Mesenchymal stem cell (in vitro differentiated cells and primary cell): ENCODE measurements around the gene GLT1D1.

Experiments used
- DNase-seq: peaks from one replicate; pipeline ENCODE4 v3.0.0-alpha.2; 2013
- H2AFZ ChIP-seq: one replicate; pipeline ENCODE4 v1.6.1; 2013; ENCODE audit warnings: low read depth, mild to moderate bottlenecking, control low read depth, inconsistent platforms, low read length, moderate library complexity
- H2AK5ac ChIP-seq: 2 replicates; pipeline ENCODE4 v1.6.1; 2013; ENCODE audit warnings: low read length, moderate library complexity, mild to moderate bottlenecking, inconsistent platforms; ENCODE audit not compliant: severe bottlenecking
- H2BK120ac ChIP-seq: one replicate; pipeline ENCODE4 v1.6.1; 2013; ENCODE audit warnings: low read depth, mild to moderate bottlenecking, inconsistent platforms, low read length, moderate library complexity
- H2BK12ac ChIP-seq, 2 experiments: one replicate each; pipeline ENCODE4 v1.6.1; 2013; ENCODE audit warnings: inconsistent platforms in 2 of 2, low read length in 2 of 2, mild to moderate bottlenecking in 2 of 2, moderate library complexity in 2 of 2, control low read depth in 1 of 2
- H2BK15ac ChIP-seq: one replicate; pipeline ENCODE4 v1.6.1; 2013; ENCODE audit warnings: mild to moderate bottlenecking, low read depth, inconsistent platforms; ENCODE audit not compliant: poor library complexity, severe bottlenecking
- H2BK5ac ChIP-seq: 2 replicates; pipeline ENCODE4 v1.6.1; 2013; ENCODE audit warnings: low read depth, mild to moderate bottlenecking, low read length, control low read depth, inconsistent platforms; ENCODE audit not compliant: poor library complexity, severe bottlenecking
- H3K14ac ChIP-seq, 2 experiments: one replicate each; pipeline ENCODE4 v1.6.1; 2013; ENCODE audit warnings: inconsistent platforms in 2 of 2, low read length in 2 of 2, control low read depth in 1 of 2, mild to moderate bottlenecking in 1 of 2, moderate library complexity in 1 of 2
- H3K18ac ChIP-seq, 2 experiments: one replicate each; pipeline ENCODE4 v1.6.1; 2013; ENCODE audit warnings: inconsistent platforms in 2 of 2, low read length in 2 of 2, control low read depth in 1 of 2, low read depth in 1 of 2, mild to moderate bottlenecking in 1 of 2
- H3K23ac ChIP-seq, 2 experiments: one replicate each; pipeline ENCODE4 v1.6.1; 2013; ENCODE audit warnings: inconsistent platforms in 2 of 2, low read length in 2 of 2, mild to moderate bottlenecking in 2 of 2, moderate library complexity in 2 of 2, control low read depth in 1 of 2
- H3K27ac ChIP-seq: 2 replicates; pipeline ENCODE4 v1.5.1; 2013; ENCODE audit warnings: mild to moderate bottlenecking, moderate library complexity, low read length, control low read depth, inconsistent platforms; ENCODE audit not compliant: poor library complexity, severe bottlenecking
- H3K27me3 ChIP-seq, 2 experiments: 2 replicates each; pipeline versions ENCODE4 v1.6.1 to v1.7.0; 2013; ENCODE audit warnings: low read length in 2 of 2, mild to moderate bottlenecking in 2 of 2, moderate library complexity in 2 of 2, control low read depth in 1 of 2, inconsistent platforms in 1 of 2; ENCODE audit not compliant: control insufficient read depth in 1 of 2, insufficient read depth in 1 of 2
- H3K36me3 ChIP-seq, 2 experiments: 2 replicates each; pipeline versions ENCODE4 v1.6.1 to v1.7.0; 2013; ENCODE audit warnings: low read length in 2 of 2, control low read depth in 1 of 2, inconsistent platforms in 1 of 2, low read depth in 1 of 2, mild to moderate bottlenecking in 1 of 2; ENCODE audit not compliant: insufficient read depth in 2 of 2, control insufficient read depth in 1 of 2
- H3K4ac ChIP-seq, 2 experiments: one replicate each; pipeline ENCODE4 v1.6.1; 2013; ENCODE audit warnings: inconsistent platforms in 2 of 2, low read length in 2 of 2, mild to moderate bottlenecking in 2 of 2, moderate library complexity in 2 of 2, control low read depth in 1 of 2, low read depth in 1 of 2
- H3K4me1 ChIP-seq: 2 replicates; pipeline ENCODE4 v1.6.1; 2013; ENCODE audit warnings: low read depth, low read length, control low read depth; ENCODE audit not compliant: control insufficient read depth, insufficient read depth
- H3K4me2 ChIP-seq: 2 replicates; pipeline ENCODE4 v1.6.1; 2013; ENCODE audit warnings: low read length, mild to moderate bottlenecking, inconsistent platforms; ENCODE audit not compliant: poor library complexity, severe bottlenecking
- H3K4me3 ChIP-seq, 2 experiments: 2 replicates each; pipeline versions ENCODE4 v1.5.1 to v1.7.0; 2013; ENCODE audit warnings: low read length in 2 of 2, mild to moderate bottlenecking in 2 of 2, control low read depth in 1 of 2, low read depth in 1 of 2; ENCODE audit not compliant: insufficient read depth in 1 of 2
- H3K79me1 ChIP-seq: replicated peaks from 2 replicates; pipeline ENCODE4 v1.6.1; 2013; ENCODE audit warnings: mild to moderate bottlenecking, control low read depth, low read length, inconsistent platforms; ENCODE audit not compliant: poor library complexity, severe bottlenecking
- H3K9ac ChIP-seq: 2 replicates; pipeline ENCODE4 v1.7.0; 2013; ENCODE audit warnings: mild to moderate bottlenecking, low read length, moderate library complexity
- H3K9me3 ChIP-seq: 2 replicates; pipeline ENCODE4 v1.7.0; 2013; ENCODE audit warnings: mild to moderate bottlenecking, low read length; ENCODE audit not compliant: control insufficient read depth
- H4K8ac ChIP-seq: one replicate; pipeline ENCODE4 v1.6.1; 2013; ENCODE audit warnings: inconsistent platforms, mild to moderate bottlenecking, low read length, moderate library complexity
- H4K91ac ChIP-seq: one replicate; pipeline ENCODE4 v1.6.1; 2013; ENCODE audit warnings: mild to moderate bottlenecking, low read length, inconsistent platforms
- WGBS: methylation state at CpG from one replicate; pipeline ENCODE4 v1.1.7; 2013; ENCODE audit warnings: mixed read lengths; 5-methylcytosine and 5-hydroxymethylcytosine counted together

GLT1D1 gene

GRCh38 chr12:128820723-128821432 lies 32.4 kb upstream of the GLT1D1 start:
- Histone ChIP-seq H3K4me1 (peaks cover 35% of the 10 kb centered on the region), H3K36me3 (peaks cover 7 to 14% of the 10 kb centered on the region in 2 experiments), H3K23ac (no peak overlapping the region), H3K27me3 (no peaks in the 10 kb centered on the region), H3K4me3 (no peak overlapping the region), H2BK5ac (no peak overlapping the region), H2BK12ac (no peak overlapping the region), H3K27ac (no peak overlapping the region), H3K9ac (no peak overlapping the region), H3K14ac (no peak overlapping the region), H2AFZ (no peak overlapping the region), H2BK120ac (no peak overlapping the region), H3K4ac (no peak overlapping the region), H2BK15ac (no peak overlapping the region), H3K4me2 (no peak overlapping the region), H4K8ac (no peak overlapping the region), H3K79me1 (peaks cover 2% of the 10 kb centered on the region), H3K9me3 (no peaks in the 10 kb centered on the region), H2AK5ac (no peak overlapping the region), H3K18ac (no peak overlapping the region), H4K91ac (no peak overlapping the region)
- WGBS, result 91% methylated on average over 7 of the region's 7 CpGs
- no peak for DNase-seq

DNA sequence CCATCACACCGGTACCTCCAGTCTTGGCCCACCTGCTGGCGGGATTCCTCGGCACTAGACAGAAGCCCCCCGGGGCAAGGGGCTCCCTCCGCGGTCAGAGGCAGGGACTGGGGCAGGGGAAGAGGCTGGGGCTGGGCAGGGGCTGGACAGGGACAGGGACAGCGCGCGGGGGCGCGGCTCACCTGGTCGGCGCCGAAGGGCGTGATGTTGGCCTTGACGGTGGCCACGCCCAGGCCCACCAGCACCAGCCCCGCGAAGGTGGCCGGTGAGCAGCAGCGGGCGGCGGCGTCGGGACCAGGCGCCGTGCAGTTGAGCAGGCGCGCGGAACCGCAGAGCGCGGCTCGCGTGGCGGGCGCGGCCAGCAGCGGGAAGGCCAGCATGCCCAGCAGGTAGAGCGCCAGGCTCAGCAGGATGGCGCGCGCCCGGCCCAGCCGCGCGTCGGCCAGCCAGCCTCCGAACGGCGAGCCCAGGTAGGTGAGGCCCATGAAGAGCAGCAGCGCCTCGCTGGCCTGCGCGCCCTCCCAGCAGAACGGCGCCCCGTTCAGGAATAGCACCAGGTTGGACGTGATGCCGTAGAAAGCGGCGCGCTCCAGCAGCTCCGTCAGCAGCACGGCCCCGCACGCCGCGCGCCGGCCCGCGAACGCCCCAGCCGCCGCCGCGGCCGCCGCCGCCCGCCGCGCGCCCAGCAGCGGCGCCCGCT lies 29.9 kb upstream of the GLT1D1 start:
- H2BK5ac ChIP-seq, result no peak overlapping the region
- peak overlapping the region in 1 of 2 experiments; percentile 26 for H2BK12ac ChIP-seq
- peak overlapping the region; percentile 94 for H3K18ac ChIP-seq
- H3K27me3 ChIP-seq, result no peaks in the 10 kb centered on the region
- WGBS, result 0% methylated on average over 58 of the region's 88 CpGs
- H3K4me1 ChIP-seq, result peaks cover 26% of the 10 kb centered on the region
- H2AFZ ChIP-seq, result peak overlapping the region; percentile 65
- H3K4ac ChIP-seq, result peak overlapping the region; percentile 89 to 94
- peaks cover 4% of the 10 kb centered on the region for H3K79me1 ChIP-seq
- H3K9ac ChIP-seq, result peak overlapping the region; percentile 86
- H3K14ac ChIP-seq, result peak overlapping the region; percentile 87 to 99
- H4K8ac ChIP-seq, result peak overlapping the region; percentile 97
- H3K23ac ChIP-seq, result peak overlapping the region; percentile 83 to 92
- no peaks in the 10 kb centered on the region for H3K9me3 ChIP-seq
- no peak for DNase-seq
- no peak overlapping the region for H2AK5ac ChIP-seq
- peak overlapping the region; percentile 65 for H3K4me2 ChIP-seq
- H4K91ac ChIP-seq, result peak overlapping the region; percentile 98
- H3K36me3 ChIP-seq, result peaks cover 7 to 14% of the 10 kb centered on the region in 2 experiments
- H3K27ac ChIP-seq, result peak overlapping the region; percentile 51
- H2BK15ac ChIP-seq, result peak overlapping the region; percentile 37
- peak overlapping the region; percentile 88 to 98 for H3K4me3 ChIP-seq
- peak overlapping the region; percentile 77 for H2BK120ac ChIP-seq

DNA sequence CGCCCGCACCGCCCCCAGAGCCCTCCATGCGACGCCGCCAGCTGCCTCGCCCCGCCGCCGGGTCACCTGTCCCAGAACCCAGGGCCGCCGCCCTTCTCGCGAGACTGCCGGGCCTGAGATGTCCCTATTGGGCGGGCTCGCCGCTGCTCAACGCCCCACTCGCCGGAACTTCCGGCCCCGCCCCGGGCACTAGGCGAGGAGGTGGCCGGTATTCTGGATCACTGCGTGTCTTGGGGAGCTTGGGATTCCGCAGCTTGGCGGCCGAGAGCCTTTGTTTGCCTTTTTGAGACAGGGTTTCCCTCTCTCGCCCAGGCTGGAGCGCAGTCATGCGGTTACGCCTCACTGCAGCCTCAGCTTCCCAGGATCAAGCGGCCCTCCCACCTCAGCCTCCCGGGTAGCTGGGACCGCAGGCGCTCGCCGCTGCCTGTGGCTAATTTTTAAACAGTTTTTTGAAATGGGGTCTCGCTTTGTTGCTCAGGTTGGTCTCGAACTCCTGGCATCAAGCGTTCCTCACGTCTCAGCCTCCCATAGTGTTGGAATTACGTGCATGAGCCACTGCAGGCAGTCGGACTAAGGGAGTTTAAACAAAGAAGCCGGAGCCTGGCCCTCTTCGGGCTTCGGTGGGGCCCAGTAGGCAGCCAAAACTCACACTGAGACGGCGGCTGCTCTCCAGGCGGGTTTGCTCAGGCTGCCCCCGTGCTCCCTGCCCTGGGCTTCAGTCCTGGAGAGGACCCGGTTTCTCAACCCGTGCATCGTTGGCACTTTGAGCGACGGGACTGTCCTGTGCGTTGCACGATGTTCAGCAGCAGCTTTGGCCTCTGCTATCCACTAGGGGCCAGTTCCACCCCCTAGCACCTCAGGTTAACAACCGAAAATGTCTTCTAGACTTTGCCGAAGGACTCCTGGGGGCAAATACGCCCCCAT lies 29.1 kb upstream of the GLT1D1 start, which contains the start of gene SLC15A4:
Gene SLC15A4, minus strand, starts transcription at position 43 of the 924 bp plus-strand sequence. Its CDS starts 15 bp downstream, at position 28.
- H3K4ac ChIP-seq, result peak within 1 kb of the TSS; percentile 94 to 97
- H3K79me1 ChIP-seq, result peaks cover 4% of the 10 kb centered on the region
- peak within 1 kb of the TSS; percentile 87 to 99 for H3K14ac ChIP-seq
- H2AFZ ChIP-seq, result peak within 1 kb of the TSS; percentile 84
- peak within 1 kb of the TSS; percentile 22 for H2BK5ac ChIP-seq
- peaks cover 24% of the 10 kb centered on the region for H3K4me1 ChIP-seq
- 10% methylated on average over 61 of the region's 63 CpGs for WGBS
- peak within 1 kb of the TSS in 1 of 2 experiments; percentile 26 for H2BK12ac ChIP-seq
- H3K36me3 ChIP-seq, result peaks cover 7 to 14% of the 10 kb centered on the region in 2 experiments
- H3K4me2 ChIP-seq, result peak within 1 kb of the TSS; percentile 73
- peak; percentile 91 for DNase-seq
- peak within 1 kb of the TSS; percentile 98 for H4K8ac ChIP-seq
- no peaks in the 10 kb centered on the region for H3K9me3 ChIP-seq
- peak within 1 kb of the TSS; percentile 83 to 92 for H3K23ac ChIP-seq
- peak within 1 kb of the TSS; percentile 98 for H4K91ac ChIP-seq
- H3K9ac ChIP-seq, result peak within 1 kb of the TSS; percentile 96
- peak within 1 kb of the TSS; percentile 97 to 98 for H3K4me3 ChIP-seq
- H3K18ac ChIP-seq, result peak within 1 kb of the TSS; percentile 94 to 96
- H2BK120ac ChIP-seq, result peak within 1 kb of the TSS; percentile 77
- H3K27ac ChIP-seq, result peak within 1 kb of the TSS; percentile 97
- no peaks in the 10 kb centered on the region for H3K27me3 ChIP-seq
- peak within 1 kb of the TSS; percentile 37 for H2BK15ac ChIP-seq
- H2AK5ac ChIP-seq, result peak within 1 kb of the TSS; percentile 40
